Effector CD4-positive, alpha-beta T cell (primary cell): ENCODE results near the gene TUBB4B.

Experiments used
- DNase-seq: peaks from one replicate; pipeline ENCODE4 v3.0.0-alpha.2; 2020

TUBB4B gene

DNA sequence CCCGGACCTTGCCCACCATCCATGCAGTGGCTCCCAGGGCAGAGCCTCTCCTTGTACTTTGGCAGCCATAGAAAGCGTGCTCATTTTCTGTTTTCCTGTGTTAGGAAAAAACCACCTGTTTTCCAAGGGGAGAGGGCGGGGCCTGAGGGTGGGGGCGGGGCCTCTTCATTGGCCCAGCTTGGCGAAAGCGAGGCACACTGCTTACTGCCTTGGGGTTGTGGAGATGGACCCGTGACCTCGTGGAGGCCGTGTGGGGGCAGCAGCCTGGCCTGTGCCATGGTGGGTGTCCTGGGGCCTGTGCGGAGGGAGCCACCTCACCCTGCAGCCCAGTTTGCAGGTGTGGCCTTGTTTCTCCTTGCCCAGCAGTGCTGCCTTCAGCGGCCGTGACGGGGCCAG is 32.0 kb downstream of the TUBB4B start:
- no peak for DNase-seq

- no peak for DNase-seq
Measured at GRCh38 chr9:137273611-137274320, 32.7 kb downstream of the TUBB4B start.

GRCh38 chr9:137275203-137275587 is 34.1 kb downstream of the TUBB4B start:
- DNase-seq: no peak

DNA sequence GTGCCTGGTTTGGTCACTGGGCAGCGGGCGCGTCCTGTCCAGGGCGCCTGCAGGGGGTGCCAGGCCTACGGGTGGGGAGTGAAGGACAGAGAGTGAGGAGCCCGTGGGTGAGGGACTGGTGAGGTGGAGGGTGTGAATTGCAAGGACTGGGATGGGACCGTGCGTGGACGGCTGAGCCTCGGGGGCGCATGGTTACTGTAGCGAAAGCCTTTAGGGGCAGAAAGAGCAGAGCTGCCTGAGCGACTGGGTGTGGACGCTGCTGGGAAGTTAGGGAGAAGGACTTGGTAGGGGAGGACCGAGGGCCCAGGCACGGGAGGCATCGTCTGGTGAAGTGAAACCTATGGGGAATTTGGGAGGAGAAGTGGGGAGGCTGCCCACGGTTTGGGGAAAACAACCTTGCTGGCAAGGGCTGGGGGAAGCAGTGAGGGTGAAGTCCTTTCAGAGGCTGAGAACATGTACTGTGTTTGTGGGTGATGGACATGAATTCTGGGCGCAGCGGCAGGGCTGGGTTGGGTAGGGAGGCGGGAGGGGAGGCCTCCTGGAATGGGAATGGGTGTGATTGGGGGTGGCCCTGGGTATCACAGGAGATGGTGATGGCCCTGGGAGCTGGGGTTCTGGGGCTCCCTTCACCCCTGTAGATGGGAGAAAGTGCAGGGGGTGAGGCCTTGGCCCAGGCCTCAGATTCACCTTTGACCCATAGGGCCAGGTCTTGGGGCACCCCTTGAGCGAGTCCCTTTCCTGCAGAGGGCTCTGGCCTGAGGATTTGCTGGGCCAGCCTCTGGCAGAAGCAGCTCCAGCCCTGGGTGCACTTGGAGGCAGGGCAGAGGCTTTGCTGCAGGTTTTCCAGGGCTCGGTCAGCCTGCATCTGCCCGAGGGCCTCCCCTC is 34.7 kb downstream of the TUBB4B start:
- DNase-seq: no peak

- DNase-seq: no peak
Measured at GRCh38 chr9:137276473-137277328, 35.6 kb downstream of the TUBB4B start.

GRCh38 chr9:137277329-137278041 is 36.4 kb downstream of the TUBB4B start, which contains the start of gene TOR4A:
Gene TOR4A, plus strand, starts transcription at chr9:137277726. Its CDS starts 964 bp downstream, at chr9:137278690.
- DNase-seq: no peak

DNA sequence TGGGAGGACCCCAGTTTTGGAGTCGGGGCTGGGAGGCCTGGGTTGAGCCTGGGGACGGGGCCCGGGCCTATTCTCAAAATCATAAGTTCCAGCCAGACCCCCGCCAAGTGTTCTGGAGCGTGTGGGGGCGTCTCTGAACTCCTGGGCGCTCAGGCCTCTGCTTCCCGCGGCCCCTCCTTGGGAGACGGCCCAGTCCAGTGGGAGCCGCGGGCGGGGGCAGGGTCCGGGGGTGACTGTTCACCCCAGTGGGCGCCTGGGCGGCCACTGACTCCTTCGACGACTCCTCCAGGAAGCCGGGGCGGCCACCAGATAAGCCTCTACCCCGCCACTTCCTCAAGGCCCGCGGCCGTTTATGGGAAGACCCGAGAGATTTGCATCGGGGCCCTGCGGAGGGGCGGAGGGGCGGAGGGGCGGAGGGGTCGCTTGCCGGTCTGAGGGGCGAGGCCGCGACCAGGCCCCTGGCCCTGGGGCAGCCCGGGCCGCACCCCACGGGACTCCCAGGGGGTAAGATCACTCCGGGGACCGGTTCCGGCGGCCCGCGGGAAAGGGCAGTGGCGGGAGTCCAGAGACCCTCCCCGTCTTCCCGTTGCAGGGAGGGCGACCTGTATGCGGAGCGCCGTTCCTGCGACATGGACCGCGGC is 37.1 kb downstream of the TUBB4B start:
- DNase-seq: no peak

- DNase-seq: no peak
Measured at GRCh38 chr9:137278721-137279711, 37.9 kb downstream of the TUBB4B start.

GRCh38 chr9:137279741-137280473 is 38.8 kb downstream of the TUBB4B start:
- DNase-seq: no peak

DNA sequence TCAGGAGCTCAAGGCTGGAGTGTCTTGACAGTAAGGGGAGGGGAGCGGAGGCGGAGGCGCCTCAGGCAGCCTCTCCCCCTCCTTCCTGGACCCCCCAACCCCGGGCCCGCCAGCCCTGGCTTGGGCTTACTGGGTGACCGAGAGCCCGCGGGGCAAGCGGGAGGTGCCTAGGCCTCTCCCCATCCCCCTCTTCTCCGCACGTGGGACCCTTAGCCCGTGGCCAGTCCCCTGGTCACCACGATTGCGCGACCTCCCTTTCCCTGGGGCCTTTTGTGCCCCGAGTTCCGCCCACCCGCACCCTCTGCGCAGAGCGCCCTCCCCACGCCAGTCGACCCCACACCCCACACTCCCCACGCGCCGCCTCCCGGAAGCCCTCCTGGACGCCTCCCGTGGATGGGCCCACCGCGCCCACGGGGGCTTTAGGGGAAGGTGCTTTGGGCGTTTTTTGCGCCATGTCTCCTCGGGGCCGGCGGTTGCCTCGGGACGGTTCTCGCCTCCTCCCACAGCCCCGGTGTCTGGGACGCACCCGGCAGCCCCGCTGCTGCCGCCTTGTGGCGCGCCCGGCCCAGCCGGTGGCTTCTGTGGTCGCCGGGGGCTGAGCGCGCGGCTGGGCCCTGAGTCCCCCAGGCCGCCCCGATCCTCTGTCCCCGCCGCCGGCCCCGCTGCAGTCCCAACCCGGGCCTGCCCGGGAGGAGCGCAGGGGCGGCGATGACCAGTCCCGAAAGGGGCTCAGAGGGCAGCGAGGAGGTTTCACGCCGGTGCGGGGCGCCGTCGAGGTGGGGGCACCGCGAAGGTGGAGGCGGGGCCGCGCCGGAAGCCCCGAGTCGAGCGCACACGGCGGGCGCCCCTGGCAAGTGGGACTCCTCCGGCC is 39.6 kb downstream of the TUBB4B start:
- DNase-seq: no peak

DNA sequence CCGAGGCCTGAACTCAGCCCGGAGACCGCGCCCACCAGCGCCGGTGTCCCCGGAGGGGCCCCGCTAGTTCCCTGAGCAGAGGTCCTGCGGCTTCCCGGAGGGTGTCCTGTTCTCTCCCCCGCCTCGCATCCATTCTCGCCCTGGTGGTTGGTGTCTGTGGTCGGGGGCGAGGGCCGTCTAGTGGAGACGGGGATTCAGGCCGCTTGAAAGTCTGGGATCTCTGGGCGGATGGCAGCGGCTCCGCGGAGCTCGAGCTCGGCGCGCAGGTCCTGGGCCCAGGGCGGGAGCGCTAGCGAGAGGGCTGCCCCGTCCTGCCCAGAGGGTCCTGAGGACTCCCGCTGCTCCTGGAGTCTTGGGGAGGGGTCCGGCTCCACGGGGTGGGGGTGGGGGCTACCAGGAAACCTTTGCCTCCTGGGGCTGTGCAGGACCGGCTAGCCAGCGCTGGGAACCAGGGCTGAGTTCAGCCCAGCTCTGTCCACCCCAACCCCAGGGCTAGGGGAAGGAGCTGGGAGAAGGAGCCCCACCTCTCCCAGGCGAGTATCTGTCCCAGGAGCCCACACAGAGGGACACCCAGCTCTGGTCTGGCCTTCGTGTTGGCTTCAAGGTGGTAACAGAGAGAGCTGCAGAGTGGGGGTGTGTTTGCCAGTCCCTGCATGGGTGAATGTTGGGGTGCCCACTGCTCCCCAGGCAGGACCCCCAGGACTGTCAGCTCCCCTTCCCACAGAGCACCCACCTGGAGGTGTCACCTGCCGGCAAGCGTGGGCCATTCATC is 40.4 kb downstream of the TUBB4B start:
- DNase-seq: no peak

- DNase-seq: no peak
Measured at GRCh38 chr9:137286975-137287383, 45.9 kb downstream of the TUBB4B start.

- no peak for DNase-seq
Measured at GRCh38 chr9:137293094-137293481, 52.0 kb downstream of the TUBB4B start.
